ENCODE data around the gene NEFH. TPM values are rescaled to one million over a fixed set of nuclear protein-coding genes. Genes with fewer than 3 reads are reported as not detected.

The NEFH gene
- polyA plus RNA-seq, 2 of the 4 experiments (the other 2 are of a cell fraction): 0.06 to 0.23 TPM

DNA sequence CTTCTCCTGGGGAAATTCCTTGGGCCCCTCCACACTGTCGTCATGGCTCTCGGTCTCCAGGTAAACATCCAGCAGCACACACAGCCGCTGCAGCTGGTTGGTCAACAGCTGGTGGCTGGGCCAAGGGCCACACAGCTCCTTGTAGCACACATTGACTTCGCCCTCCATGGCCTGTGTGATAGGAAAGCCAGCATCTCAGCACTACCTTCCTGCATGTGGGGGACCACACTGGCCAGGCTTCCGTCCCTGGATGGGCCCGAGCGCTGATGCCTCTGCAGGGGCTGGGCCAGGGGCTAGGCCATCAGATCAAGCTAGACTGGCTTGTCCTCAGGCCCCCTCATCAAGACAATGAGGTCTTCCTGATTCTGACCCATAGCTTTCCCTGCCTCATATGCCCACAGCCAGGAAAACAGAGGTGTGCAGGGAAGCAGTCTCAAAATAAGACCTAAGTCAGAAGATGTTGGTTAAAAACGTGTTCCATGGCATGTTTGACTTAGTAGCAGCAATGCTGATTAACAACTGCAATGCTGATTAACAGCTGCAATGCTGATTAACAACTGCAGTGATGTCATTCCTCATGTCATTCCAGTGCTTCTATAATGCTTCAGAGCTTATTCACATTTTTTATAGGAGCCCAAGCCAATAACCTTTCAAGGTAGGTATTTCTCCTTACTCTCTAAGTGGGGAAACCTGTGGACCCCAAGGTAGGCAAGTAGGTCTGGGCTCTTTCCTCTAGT lies 31.3 kb downstream of the NEFH start:
- Histone ChIP-seq H3K4me1 (no peaks in the 10 kb centered on the region), H3K4me3 (no peak overlapping the region), H3K9me3 (no peaks in the 10 kb centered on the region), H3K4me2 (no peak overlapping the region), H3K27ac (no peak overlapping the region)
- TF ChIP-seq FOSL2 (IDR thresholded peaks at IDR 0.05): no peak
- TF ChIP-seq FOSL2 (CRISPR knock-in tag; IDR thresholded peaks at IDR 0.05): no peak
- TF ChIP-seq HEYL (CRISPR knock-in tag; IDR thresholded peaks at IDR 0.05): no peak
- TF ChIP-seq, protein P1, sequence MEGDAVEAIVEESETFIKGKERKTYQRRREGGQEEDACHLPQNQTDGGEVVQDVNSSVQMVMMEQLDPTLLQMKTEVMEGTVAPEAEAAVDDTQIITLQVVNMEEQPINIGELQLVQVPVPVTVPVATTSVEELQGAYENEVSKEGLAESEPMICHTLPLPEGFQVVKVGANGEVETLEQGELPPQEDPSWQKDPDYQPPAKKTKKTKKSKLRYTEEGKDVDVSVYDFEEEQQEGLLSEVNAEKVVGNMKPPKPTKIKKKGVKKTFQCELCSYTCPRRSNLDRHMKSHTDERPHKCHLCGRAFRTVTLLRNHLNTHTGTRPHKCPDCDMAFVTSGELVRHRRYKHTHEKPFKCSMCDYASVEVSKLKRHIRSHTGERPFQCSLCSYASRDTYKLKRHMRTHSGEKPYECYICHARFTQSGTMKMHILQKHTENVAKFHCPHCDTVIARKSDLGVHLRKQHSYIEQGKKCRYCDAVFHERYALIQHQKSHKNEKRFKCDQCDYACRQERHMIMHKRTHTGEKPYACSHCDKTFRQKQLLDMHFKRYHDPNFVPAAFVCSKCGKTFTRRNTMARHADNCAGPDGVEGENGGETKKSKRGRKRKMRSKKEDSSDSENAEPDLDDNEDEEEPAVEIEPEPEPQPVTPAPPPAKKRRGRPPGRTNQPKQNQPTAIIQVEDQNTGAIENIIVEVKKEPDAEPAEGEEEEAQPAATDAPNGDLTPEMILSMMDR (IDR thresholded peaks at IDR 0.05): no peak
- TF ChIP-seq POLR2A (IDR thresholded peaks at IDR 0.05; ENCODE audit: low read length): no peak
- TF ChIP-seq RARB (CRISPR knock-in tag; IDR thresholded peaks at IDR 0.05): no peak
- TF ChIP-seq CHD4 (IDR thresholded peaks at IDR 0.05; ENCODE audit: borderline replicate concordance): no peak
- no peak for ATAC-seq
- ChIA-PET CTCF (interaction anchor here (0.6 to 3.0 kb wide), 7 partner anchors 11 to 1030 kb away, joined by 3 to 12 read pairs (median 5); partner anchors contain the start of gene THOC5), POLR2A (no interaction called here)
- DNase-seq (ENCODE audit: low read depth in 1 of 2, low spot score in 1 of 2): no peak
- FAIRE-seq: no peak
- 74% methylated on average over 5 of the region's 8 CpGs for WGBS (ENCODE audit: missing lambda C conversion rate)

DNA sequence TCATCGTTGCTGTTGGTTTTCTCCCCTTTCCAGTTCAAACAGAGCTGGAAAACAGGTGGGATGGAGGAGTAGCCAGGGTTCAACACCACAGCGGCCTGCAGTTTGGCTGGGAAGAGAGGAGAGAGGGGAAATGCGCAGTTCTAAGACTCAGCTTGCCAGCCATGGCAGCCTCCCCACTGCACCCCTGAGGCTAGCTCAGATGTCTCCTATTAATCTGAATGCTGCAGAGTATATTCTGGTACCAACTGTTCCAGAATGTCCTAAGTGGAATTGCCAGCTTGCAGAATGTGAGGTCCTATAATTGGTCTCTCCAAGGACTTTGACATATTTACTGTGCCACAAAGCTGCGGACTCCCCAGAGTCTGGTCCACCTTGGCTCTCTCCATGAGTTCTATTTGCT lies 32.0 kb downstream of the NEFH start:
- no peak for DNase-seq (ENCODE audit: low read depth in 1 of 2, low spot score in 1 of 2)
- no peaks in the 10 kb centered on the region for H3K4me1 ChIP-seq
- ChIA-PET POLR2A (no interaction called here), CTCF (interaction anchor here (1.2 to 3.0 kb wide), 4 partner anchors 12 to 117 kb away, joined by 5 to 12 read pairs (median 5); partner anchors contain the start of gene THOC5)
- H3K4me3 ChIP-seq: no peak overlapping the region
- WGBS (ENCODE audit: missing lambda C conversion rate): 70% methylated on average over 4 of the region's 4 CpGs
- H3K9me3 ChIP-seq: no peaks in the 10 kb centered on the region
- TF ChIP-seq RCOR1 (IDR thresholded peaks at IDR 0.05; ENCODE audit: low read depth, low read length) (no peak), EP300 (IDR thresholded peaks at IDR 0.05) (no peak), CEBPB (IDR thresholded peaks at IDR 0.05) (no peak), MAFK (IDR thresholded peaks at IDR 0.05; ENCODE audit: partially characterized antibody) (peak; percentile 30), ESRRA (IDR thresholded peaks at IDR 0.05; ENCODE audit: borderline replicate concordance, low read length) (no peak), NFE2L2 (conservative IDR thresholded peaks at IDR 0.05; ENCODE audit: low read length) (no peak)
- FAIRE-seq: no peak
- no peak for ATAC-seq
- H3K4me2 ChIP-seq: no peak overlapping the region
- no peak overlapping the region for H3K27ac ChIP-seq

DNA sequence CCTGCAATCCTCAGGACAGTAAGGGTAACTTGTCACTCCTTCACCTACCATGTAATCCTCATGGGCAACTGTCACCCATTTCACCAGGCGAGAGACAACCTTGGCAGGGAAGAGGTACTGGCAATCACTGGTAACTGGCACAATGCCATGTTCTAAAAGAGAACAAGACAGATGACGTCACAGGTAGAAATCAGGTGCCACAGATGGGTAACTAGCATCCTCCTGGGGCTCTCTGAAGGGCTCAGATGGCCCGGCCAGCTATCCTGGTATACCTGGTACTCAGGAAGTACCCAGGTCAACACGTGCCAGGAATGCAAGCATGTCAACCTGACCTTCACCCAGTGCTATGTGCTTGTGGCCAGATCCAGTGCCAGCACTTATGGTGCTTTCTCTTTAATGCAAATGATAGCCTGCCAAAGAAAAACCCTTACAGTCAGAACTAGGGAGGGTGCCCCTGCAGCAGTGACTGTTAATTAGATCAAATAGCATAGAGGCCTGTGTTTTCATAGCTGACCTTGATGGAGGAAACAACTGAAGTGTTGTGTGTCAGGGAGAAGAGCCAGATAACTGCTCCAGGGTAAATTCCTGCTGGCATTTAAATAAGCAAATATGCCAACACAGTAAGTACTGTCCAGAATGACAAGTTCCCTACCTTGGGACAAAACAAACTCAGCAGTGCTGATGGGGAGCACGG lies 37.3 kb downstream of the NEFH start:
- Histone ChIP-seq H3K4me1 (no peaks in the 10 kb centered on the region), H3K27ac (no peak overlapping the region), H3K9me3 (no peaks in the 10 kb centered on the region), H3K4me2 (no peak overlapping the region), H3K4me3 (no peak overlapping the region)
- ATAC-seq (no peak), DNase-seq (ENCODE audit: low read depth in 1 of 2, low spot score in 1 of 2) (no peak), FAIRE-seq (no peak)
- CTCF ChIA-PET: interaction anchor here (1.3 to 1.4 kb wide), 2 partner anchors 7 to 36 kb away, joined by 3 to 6 read pairs; partner anchors contain the start of gene THOC5
- POLR2A ChIA-PET: no interaction called here
- TF ChIP-seq POLR2A (IDR thresholded peaks at IDR 0.05; ENCODE audit: low read length) (no peak), ZNF302 (CRISPR knock-in tag; IDR thresholded peaks at IDR 0.05) (no peak), HOXB5 (CRISPR knock-in tag; IDR thresholded peaks at IDR 0.05) (no peak)
- WGBS (ENCODE audit: missing lambda C conversion rate): 86% methylated on average over 5 of the region's 5 CpGs

- POLR2A ChIA-PET: no interaction called here
- DNase-seq (ENCODE audit: low read depth in 1 of 2, low spot score in 1 of 2) (no peak), ATAC-seq (no peak), FAIRE-seq (no peak)
- H3K4me1 ChIP-seq: no peaks in the 10 kb centered on the region
- CTCF ChIA-PET: interaction anchor here (1.4 kb wide), 1 partner anchor 35 kb away, joined by 3 read pairs; the partner anchor contains the start of gene THOC5
- H3K27ac ChIP-seq: no peak overlapping the region
- no peak overlapping the region for H3K4me2 ChIP-seq
- H3K4me3 ChIP-seq: no peak overlapping the region
- no peaks in the 10 kb centered on the region for H3K9me3 ChIP-seq
- 83% methylated on average over 5 of the region's 5 CpGs for WGBS (ENCODE audit: missing lambda C conversion rate)
- no peak for TF ChIP-seq EP300 (IDR thresholded peaks at IDR 0.05)
- TF ChIP-seq BHLHE40 (IDR thresholded peaks at IDR 0.05; ENCODE audit: low read depth, low read length): no peak
- no peak for TF ChIP-seq CBX2 (IDR thresholded peaks at IDR 0.05; ENCODE audit: borderline replicate concordance, low read depth)
- TF ChIP-seq, protein P2, sequence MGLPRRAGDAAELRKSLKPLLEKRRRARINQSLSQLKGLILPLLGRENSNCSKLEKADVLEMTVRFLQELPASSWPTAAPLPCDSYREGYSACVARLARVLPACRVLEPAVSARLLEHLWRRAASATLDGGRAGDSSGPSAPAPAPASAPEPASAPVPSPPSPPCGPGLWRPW (IDR thresholded peaks at IDR 0.05): no peak
- TF ChIP-seq, protein P3, sequence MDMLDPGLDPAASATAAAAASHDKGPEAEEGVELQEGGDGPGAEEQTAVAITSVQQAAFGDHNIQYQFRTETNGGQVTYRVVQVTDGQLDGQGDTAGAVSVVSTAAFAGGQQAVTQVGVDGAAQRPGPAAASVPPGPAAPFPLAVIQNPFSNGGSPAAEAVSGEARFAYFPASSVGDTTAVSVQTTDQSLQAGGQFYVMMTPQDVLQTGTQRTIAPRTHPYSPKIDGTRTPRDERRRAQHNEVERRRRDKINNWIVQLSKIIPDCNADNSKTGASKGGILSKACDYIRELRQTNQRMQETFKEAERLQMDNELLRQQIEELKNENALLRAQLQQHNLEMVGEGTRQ (IDR thresholded peaks at IDR 0.05): no peak
- TF ChIP-seq KDM5A (IDR thresholded peaks at IDR 0.05): no peak
- no peak for TF ChIP-seq PBX3 (IDR thresholded peaks at IDR 0.05)
- TF ChIP-seq FOXS1 (CRISPR knock-in tag; IDR thresholded peaks at IDR 0.05): no peak
- no peak for TF ChIP-seq BCL3 (IDR thresholded peaks at IDR 0.05)
- TF ChIP-seq ELK1 (IDR thresholded peaks at IDR 0.05; ENCODE audit: low read depth, low read length): no peak
- TF ChIP-seq HDAC2 (IDR thresholded peaks at IDR 0.05): no peak
Observed at GRCh38 chr22:29518427-29518826, 38.4 kb downstream of the NEFH start.

Measured in A549 (cell line).